ENCODE data around the gene SLC13A1. TPM values are rescaled to one million over a fixed set of nuclear protein-coding genes. Genes with fewer than 3 reads are reported as not detected.

SLC13A1 gene
- total RNA-seq, 1 donor from 2014 or later = not detected

DNA sequence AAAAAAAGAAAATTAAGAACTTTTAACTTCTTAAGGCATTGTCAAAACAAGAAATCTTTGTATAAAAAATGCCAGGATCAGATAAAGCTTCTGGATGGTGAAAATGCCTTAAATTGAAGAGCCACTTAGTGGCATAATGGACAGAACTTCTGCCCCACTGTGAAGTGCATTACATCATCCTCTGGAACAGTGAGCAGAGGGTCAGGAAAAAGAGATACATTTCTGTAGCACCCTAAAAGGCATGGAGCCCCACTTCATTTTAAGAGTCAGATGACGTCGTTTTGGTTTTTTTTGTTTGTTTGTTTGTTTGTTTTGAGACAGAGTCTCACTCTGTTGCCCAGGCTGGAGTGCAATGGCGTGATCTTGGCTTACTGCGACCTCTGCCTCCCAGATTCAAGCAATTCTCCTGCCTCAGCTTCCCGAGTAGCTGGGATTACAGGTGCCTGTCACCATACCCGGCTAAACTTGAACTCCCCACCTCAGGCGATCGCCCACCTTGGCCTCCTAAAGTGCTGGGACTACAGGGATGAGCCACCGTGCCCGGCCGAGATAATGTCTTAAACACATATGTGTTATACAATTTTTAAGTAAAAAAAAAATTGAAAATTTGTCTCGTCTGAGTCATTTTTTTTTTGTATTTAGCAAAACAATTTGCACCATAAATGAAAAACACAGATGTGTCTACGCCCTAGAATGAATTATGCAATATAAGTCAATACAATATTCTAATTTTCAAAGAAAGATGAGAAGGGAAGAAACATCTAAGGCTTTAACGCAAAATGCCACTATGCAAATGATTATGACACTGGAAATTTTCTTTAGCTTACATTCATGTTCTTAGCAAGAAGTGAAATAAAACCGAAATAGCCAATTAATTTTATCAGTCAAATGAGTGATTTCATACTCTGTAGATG, 29.2 kb downstream of the SLC13A1 start:
- Mint-ChIP-seq H3K4me1 (ENCODE audit: unreplicated experiment) (no peaks in the 10 kb centered on the region), H3K4me3 (ENCODE audit: unreplicated experiment) (no peak overlapping the region)
- no peak for TF ChIP-seq CTCF (IDR thresholded peaks at IDR 0.05; ENCODE audit: unreplicated experiment)

DNA sequence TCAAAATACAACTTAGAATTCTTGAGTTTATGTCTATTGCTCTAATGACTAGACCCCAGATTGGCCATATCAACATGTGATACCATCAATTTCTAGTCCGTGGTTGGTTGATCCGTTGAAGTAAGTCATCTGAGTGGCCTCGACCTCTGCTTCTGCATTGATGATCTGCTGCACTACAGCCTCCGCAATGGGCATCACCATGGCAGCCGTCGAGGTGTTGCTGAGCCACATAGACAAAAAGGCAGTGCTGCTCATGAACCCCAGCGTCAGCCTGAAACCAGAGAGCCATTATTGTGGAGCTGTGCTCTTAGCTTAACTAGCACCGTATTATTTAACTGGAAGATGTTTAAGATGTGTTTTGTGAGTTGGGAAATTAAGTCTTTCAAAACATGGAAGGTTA, 30.7 kb downstream of the SLC13A1 start:
- Mint-ChIP-seq H3K9me3 (ENCODE audit: unreplicated experiment) (no peaks in the 10 kb centered on the region), H3K4me1 (ENCODE audit: unreplicated experiment) (no peaks in the 10 kb centered on the region), H3K27ac (ENCODE audit: unreplicated experiment) (no peak overlapping the region), H3K4me3 (ENCODE audit: unreplicated experiment) (no peak overlapping the region), H3K27me3 (ENCODE audit: unreplicated experiment) (no peaks in the 10 kb centered on the region), H3K36me3 (ENCODE audit: low read depth, unreplicated experiment) (no peaks in the 10 kb centered on the region)
- no peak for TF ChIP-seq CTCF (IDR thresholded peaks at IDR 0.05; ENCODE audit: unreplicated experiment)
- no peak for DNase-seq (ENCODE audit: low spot score)

More for the DNA sequence above, 29.2 kb downstream of the SLC13A1 start:
- Mint-ChIP-seq H3K36me3 (ENCODE audit: low read depth, unreplicated experiment) (no peaks in the 10 kb centered on the region), H3K27ac (ENCODE audit: unreplicated experiment) (no peak overlapping the region), H3K27me3 (ENCODE audit: unreplicated experiment) (no peaks in the 10 kb centered on the region), H3K9me3 (ENCODE audit: unreplicated experiment) (no peaks in the 10 kb centered on the region)
- no peak for DNase-seq (ENCODE audit: low spot score)

DNA sequence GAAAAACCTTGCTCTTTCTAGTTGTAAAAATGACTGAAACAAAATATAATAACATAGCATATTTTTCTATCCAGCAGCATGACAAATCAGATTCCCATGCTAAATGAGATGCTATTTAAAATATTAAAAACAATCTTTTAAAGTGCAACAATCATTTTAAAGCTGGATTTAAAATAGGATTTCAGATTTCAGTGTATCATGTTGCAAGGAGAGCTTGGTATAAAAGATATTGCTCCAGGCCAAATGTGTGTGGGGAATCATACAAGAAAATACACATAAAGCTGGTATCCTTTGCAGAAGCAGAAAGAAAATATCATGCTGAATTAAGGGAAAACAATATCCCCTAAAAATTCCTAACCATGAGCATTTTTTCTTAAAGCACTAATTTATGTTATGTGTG, 42.2 kb downstream of the SLC13A1 start:
- no peaks in the 10 kb centered on the region for H3K9me3 Mint-ChIP-seq (ENCODE audit: unreplicated experiment)
- DNase-seq (ENCODE audit: low spot score) = no peak
- no peaks in the 10 kb centered on the region for H3K36me3 Mint-ChIP-seq (ENCODE audit: low read depth, unreplicated experiment)
- no peak overlapping the region for H3K27ac Mint-ChIP-seq (ENCODE audit: unreplicated experiment)
- H3K4me1 Mint-ChIP-seq (ENCODE audit: unreplicated experiment) = no peaks in the 10 kb centered on the region
- TF ChIP-seq CTCF (IDR thresholded peaks at IDR 0.05; ENCODE audit: unreplicated experiment) = no peak
- H3K4me3 Mint-ChIP-seq (ENCODE audit: unreplicated experiment) = no peak overlapping the region
- no peaks in the 10 kb centered on the region for H3K27me3 Mint-ChIP-seq (ENCODE audit: unreplicated experiment)

GRCh38 chr7:123155571-123155970, 44.2 kb downstream of the SLC13A1 start:
- Mint-ChIP-seq H3K27me3 (ENCODE audit: unreplicated experiment) (no peaks in the 10 kb centered on the region), H3K4me3 (ENCODE audit: unreplicated experiment) (no peak overlapping the region), H3K4me1 (ENCODE audit: unreplicated experiment) (peaks cover under 1% of the 10 kb centered on the region), H3K36me3 (ENCODE audit: low read depth, unreplicated experiment) (no peaks in the 10 kb centered on the region), H3K27ac (ENCODE audit: unreplicated experiment) (no peak overlapping the region), H3K9me3 (ENCODE audit: unreplicated experiment) (no peaks in the 10 kb centered on the region)
- no peak for TF ChIP-seq CTCF (IDR thresholded peaks at IDR 0.05; ENCODE audit: unreplicated experiment)
- no peak for DNase-seq (ENCODE audit: low spot score)

DNA sequence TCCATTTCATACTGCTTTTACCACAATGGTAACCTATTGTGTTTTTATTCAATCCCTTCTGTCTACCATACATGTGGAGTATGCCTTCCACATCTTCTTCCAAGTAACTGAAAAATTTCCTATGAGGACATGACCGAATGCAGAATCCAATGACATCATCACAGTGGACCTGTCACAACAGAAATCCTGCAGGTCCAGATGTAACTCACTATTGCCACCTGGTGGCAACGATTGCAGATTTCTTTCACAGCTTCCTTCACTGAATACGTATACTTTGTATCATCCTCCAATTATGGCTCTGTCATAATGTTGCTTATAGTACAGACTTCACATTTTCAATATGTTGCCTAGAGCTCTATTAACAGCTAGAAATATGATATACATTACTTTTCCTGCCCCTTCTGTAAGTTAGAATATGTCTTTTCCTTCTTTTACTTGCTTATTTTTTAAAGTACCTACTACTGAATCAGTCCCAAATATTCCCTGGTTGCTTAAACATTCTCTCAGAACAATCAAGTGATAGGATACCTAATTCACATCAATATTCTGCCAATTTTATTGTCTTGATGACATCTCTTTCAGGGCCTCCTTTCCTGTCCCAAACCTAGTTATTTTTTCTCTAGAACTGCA, 45.4 kb downstream of the SLC13A1 start:
- peaks cover 4% of the 10 kb centered on the region for H3K4me1 Mint-ChIP-seq (ENCODE audit: unreplicated experiment)
- H3K9me3 Mint-ChIP-seq (ENCODE audit: unreplicated experiment) = no peaks in the 10 kb centered on the region
- H3K27me3 Mint-ChIP-seq (ENCODE audit: unreplicated experiment) = no peaks in the 10 kb centered on the region
- TF ChIP-seq CTCF (IDR thresholded peaks at IDR 0.05; ENCODE audit: unreplicated experiment) = peak; percentile 86
- H3K4me3 Mint-ChIP-seq (ENCODE audit: unreplicated experiment) = no peak overlapping the region
- no peak overlapping the region for H3K27ac Mint-ChIP-seq (ENCODE audit: unreplicated experiment)
- no peaks in the 10 kb centered on the region for H3K36me3 Mint-ChIP-seq (ENCODE audit: low read depth, unreplicated experiment)
- peak; percentile 84 for DNase-seq (ENCODE audit: low spot score)

Data from endothelial cell (in vitro differentiated cells).